ENCODE measurements around the gene PCDH12.

The PCDH12 gene

GRCh38 chr5:141898448-141899049, 59.5 kb downstream of the PCDH12 start:
- Histone ChIP-seq H3K9me3 (ENCODE audit: insufficient read depth, low read depth, low read length) (no peaks in the 10 kb centered on the region), H3K9ac (ENCODE audit: low read depth, low read length) (no peak overlapping the region), H3K27ac (ENCODE audit: low read length) (no peak overlapping the region), H3K4me1 (ENCODE audit: insufficient read depth, low read length) (no peaks in the 10 kb centered on the region), H3K36me3 (ENCODE audit: insufficient read depth, low read depth, low read length) (no peaks in the 10 kb centered on the region), H3K27me3 (ENCODE audit: insufficient read depth, low read length) (no peaks in the 10 kb centered on the region), H3K4me3 (ENCODE audit: low read length) (no peak overlapping the region)

DNA sequence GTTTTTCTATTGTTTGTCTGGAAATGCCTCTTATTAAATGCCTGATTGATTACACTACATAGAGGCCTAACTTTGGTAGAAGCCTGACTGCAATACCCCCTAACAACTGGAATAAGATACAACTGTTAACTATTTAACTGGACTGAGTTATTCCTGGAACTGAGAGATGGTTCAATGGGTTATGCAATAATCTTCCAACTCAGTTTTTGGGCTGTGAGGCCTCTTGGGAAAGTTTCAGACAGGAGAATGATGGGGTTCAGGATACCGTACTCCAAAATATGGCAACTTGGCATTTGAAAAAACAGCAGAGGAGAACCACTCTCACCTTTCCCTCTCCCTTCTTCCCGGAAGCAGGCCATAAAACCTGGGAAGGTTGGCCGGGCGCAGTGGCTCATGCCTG, 60.6 kb downstream of the PCDH12 start:
- no peaks in the 10 kb centered on the region for H3K9me3 ChIP-seq (ENCODE audit: insufficient read depth, low read depth, low read length)
- no peak overlapping the region for H3K4me3 ChIP-seq (ENCODE audit: low read length)
- H3K4me1 ChIP-seq (ENCODE audit: insufficient read depth, low read length): no peaks in the 10 kb centered on the region
- H3K27ac ChIP-seq (ENCODE audit: low read length): no peak overlapping the region
- H3K27me3 ChIP-seq (ENCODE audit: insufficient read depth, low read length): no peaks in the 10 kb centered on the region
- no peaks in the 10 kb centered on the region for H3K36me3 ChIP-seq (ENCODE audit: insufficient read depth, low read depth, low read length)
- H3K9ac ChIP-seq (ENCODE audit: low read depth, low read length): no peak overlapping the region

Measured in iPS-20b (cell line).